Trophoblast cell (in vitro differentiated cells and primary cell): Measurements from ENCODE around the gene MCMBP.

ENCODE experiments used
- DNase-seq, 2 donors: peaks; one replicate each; pipeline ENCODE4 v3.0.0-alpha.2; 2016
- H2AFZ ChIP-seq: 2 replicates; pipeline ENCODE4 v1.6.1; 2013; ENCODE audit warnings: low read length, moderate library complexity, mild to moderate bottlenecking; ENCODE audit not compliant: insufficient read depth, poor library complexity
- H2AK5ac ChIP-seq: 2 replicates; pipeline ENCODE4 v1.6.1; 2013; ENCODE audit warnings: mild to moderate bottlenecking, low read length
- H2BK120ac ChIP-seq: 2 replicates; pipeline ENCODE4 v1.6.1; 2013; ENCODE audit warnings: low read length, mild to moderate bottlenecking, moderate library complexity; ENCODE audit not compliant: insufficient read depth, poor library complexity
- H2BK12ac ChIP-seq: 2 replicates; pipeline ENCODE4 v1.6.1; 2013; ENCODE audit warnings: mild to moderate bottlenecking, low read length, moderate library complexity
- H2BK5ac ChIP-seq: 2 replicates; pipeline ENCODE4 v1.6.1; 2013; ENCODE audit warnings: low read length, low read depth, moderate library complexity, mild to moderate bottlenecking; ENCODE audit not compliant: poor library complexity
- H3K14ac ChIP-seq: 2 replicates; pipeline ENCODE4 v1.6.1; 2013; ENCODE audit warnings: mild to moderate bottlenecking, low read length
- H3K18ac ChIP-seq: 2 replicates; pipeline ENCODE4 v1.6.1; 2013; ENCODE audit warnings: mild to moderate bottlenecking, low read length
- H3K23ac ChIP-seq: 2 replicates; pipeline ENCODE4 v1.6.1; 2013; ENCODE audit warnings: low read length
- H3K27ac ChIP-seq: 2 replicates; pipeline ENCODE4 v1.5.1; 2013; ENCODE audit warnings: low read depth, mild to moderate bottlenecking, inconsistent platforms, low read length, moderate library complexity
- H3K27me3 ChIP-seq: 2 replicates; pipeline ENCODE4 v1.6.1; 2013; ENCODE audit warnings: inconsistent platforms, mild to moderate bottlenecking, low read length, moderate library complexity; ENCODE audit not compliant: insufficient read depth
- H3K36me3 ChIP-seq, 2 experiments: 1 replicate in 1 of 2; 2 replicates in 1 of 2; pipeline ENCODE4 v1.6.1; 2013; ENCODE audit warnings: low read length in 2 of 2, mild to moderate bottlenecking in 2 of 2, moderate library complexity in 1 of 2; ENCODE audit not compliant: insufficient read depth in 2 of 2, control insufficient read depth in 1 of 2
- H3K4ac ChIP-seq: 2 replicates; pipeline ENCODE4 v1.6.1; 2013; ENCODE audit warnings: low read depth, mild to moderate bottlenecking, low read length, moderate library complexity
- H3K4me1 ChIP-seq, 2 experiments: 1 replicate in 1 of 2; 2 replicates in 1 of 2; pipeline ENCODE4 v1.6.1; 2013; ENCODE audit warnings: low read length in 2 of 2, mild to moderate bottlenecking in 2 of 2, moderate library complexity in 1 of 2; ENCODE audit not compliant: insufficient read depth in 2 of 2, control insufficient read depth in 1 of 2
- H3K4me2 ChIP-seq: 2 replicates; pipeline ENCODE4 v1.6.1; 2013; ENCODE audit warnings: inconsistent platforms, mild to moderate bottlenecking, low read length, moderate library complexity
- H3K4me3 ChIP-seq: 2 replicates; pipeline ENCODE4 v1.5.1; 2013; ENCODE audit warnings: mild to moderate bottlenecking, low read depth, low read length, inconsistent platforms
- H3K79me1 ChIP-seq: one replicate; pipeline ENCODE4 v1.6.1; 2013; ENCODE audit warnings: low read length
- H3K79me2 ChIP-seq: 2 replicates; pipeline ENCODE4 v1.6.1; 2013; ENCODE audit warnings: low read length, mild to moderate bottlenecking; ENCODE audit not compliant: control insufficient read depth, insufficient read depth, poor library complexity
- H3K9ac ChIP-seq: 2 replicates; pipeline ENCODE4 v1.6.1; 2013; ENCODE audit warnings: mild to moderate bottlenecking, low read length
- H3K9me3 ChIP-seq: 2 replicates; pipeline ENCODE4 v1.6.1; 2013; ENCODE audit warnings: low read depth, mild to moderate bottlenecking, control low read depth, inconsistent platforms, low read length; ENCODE audit not compliant: insufficient read depth
- H4K12ac ChIP-seq: 2 replicates; pipeline ENCODE4 v1.6.1; 2013; ENCODE audit warnings: low read depth, mild to moderate bottlenecking, low read length, moderate library complexity
- H4K8ac ChIP-seq: 2 replicates; pipeline ENCODE4 v1.6.1; 2013; ENCODE audit warnings: low read depth, mild to moderate bottlenecking, low read length, moderate library complexity
- H4K91ac ChIP-seq: one replicate; pipeline ENCODE4 v1.6.1; 2013; ENCODE audit warnings: low read depth, mild to moderate bottlenecking, low read length, moderate library complexity
- WGBS: extraction: QIAGEN DNeasy Blood & Tissue Kit; methylation state at CpG from one replicate; pipeline ENCODE4 v1.1.7; 2013; ENCODE audit warnings: missing lambda C conversion rate; ENCODE audit not compliant: insufficient read length, insufficient coverage; ENCODE audit errors: extremely low coverage; 5-methylcytosine and 5-hydroxymethylcytosine counted together

The MCMBP gene

DNA sequence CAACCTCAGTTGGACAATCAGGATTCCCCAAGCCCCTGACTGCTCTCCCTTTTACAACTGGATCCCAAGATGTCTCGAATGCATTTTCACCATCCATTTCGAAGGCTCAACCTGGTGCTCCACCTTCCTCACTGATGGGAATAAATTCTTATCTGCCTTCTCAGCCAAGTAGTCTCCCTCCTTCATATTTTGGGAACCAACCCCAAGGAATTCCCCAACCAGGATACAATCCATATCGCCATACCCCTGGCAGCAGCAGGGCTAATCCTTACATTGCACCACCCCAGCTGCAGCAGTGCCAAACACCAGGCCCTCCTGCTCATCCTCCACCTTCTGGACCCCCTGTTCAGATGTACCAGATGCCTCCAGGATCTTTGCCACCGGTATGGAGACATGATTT lies 25.9 kb upstream of the MCMBP start:
- H3K18ac ChIP-seq: no peak overlapping the region
- H3K79me2 ChIP-seq: peaks cover 2% of the 10 kb centered on the region
- H3K27me3 ChIP-seq: no peaks in the 10 kb centered on the region
- H3K4me1 ChIP-seq: peaks cover 0 to 3% of the 10 kb centered on the region in 2 experiments
- no peak overlapping the region for H2BK120ac ChIP-seq
- no peak overlapping the region for H4K8ac ChIP-seq
- H2BK5ac ChIP-seq: no peak overlapping the region
- no peak overlapping the region for H4K12ac ChIP-seq
- H3K23ac ChIP-seq: no peak overlapping the region
- no peak overlapping the region for H3K14ac ChIP-seq
- H3K4me3 ChIP-seq: no peak overlapping the region
- no peak for DNase-seq
- peaks cover 14 to 23% of the 10 kb centered on the region in 2 experiments for H3K36me3 ChIP-seq
- H2AK5ac ChIP-seq: no peak overlapping the region
- H2AFZ ChIP-seq: no peak overlapping the region
- no peaks in the 10 kb centered on the region for H3K79me1 ChIP-seq
- no peaks in the 10 kb centered on the region for H3K9me3 ChIP-seq
- no CpG with 5 or more reads among the region's 4 CpGs for WGBS
- no peak overlapping the region for H3K4ac ChIP-seq
- no peak overlapping the region for H3K9ac ChIP-seq
- H4K91ac ChIP-seq: no peak overlapping the region
- no peak overlapping the region for H3K27ac ChIP-seq
- H2BK12ac ChIP-seq: no peak overlapping the region
- H3K4me2 ChIP-seq: no peak overlapping the region

DNA sequence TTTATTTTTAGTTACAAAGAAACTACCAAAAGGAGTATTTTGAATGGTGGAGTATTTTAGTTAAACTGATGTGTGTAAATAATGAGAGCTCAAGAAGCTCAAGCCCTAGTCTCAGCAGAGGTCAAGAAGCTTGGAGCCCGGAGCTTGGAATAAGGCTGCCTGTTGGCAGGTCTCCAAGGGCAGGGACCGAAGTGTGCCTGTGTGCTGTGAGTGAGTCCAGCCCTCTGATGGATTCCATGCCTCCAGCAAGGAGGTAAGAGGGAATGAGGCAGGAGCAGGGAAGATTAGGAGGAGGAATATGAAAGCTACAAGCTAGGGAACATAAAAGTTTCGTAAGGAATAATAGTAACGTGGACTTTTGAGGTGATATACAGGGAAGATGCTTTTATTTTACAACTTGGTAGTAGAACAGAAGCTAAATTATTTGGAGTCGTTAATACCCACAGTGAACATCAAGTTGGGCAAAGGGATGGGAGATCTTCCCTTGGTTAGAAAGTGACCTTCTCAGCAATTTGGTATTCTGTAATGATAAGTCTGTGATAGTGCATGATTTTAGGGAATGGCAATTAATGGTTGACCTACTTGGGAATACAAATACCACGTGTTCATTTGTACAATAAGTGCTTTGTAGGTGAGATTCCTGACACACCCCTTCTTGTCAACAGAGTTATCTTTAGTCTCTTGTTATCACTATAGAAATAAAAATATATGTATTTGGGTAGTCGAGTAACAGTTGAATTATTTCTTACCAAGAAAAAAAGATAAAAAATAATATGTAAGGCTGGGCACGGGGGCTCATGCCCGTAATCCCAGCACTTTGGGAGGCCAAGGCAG lies 24.5 kb upstream of the MCMBP start:
- Histone ChIP-seq H3K14ac (no peak overlapping the region), H3K18ac (no peak overlapping the region), H3K4me2 (no peak overlapping the region), H2BK5ac (no peak overlapping the region), H3K36me3 (peaks cover 11 to 18% of the 10 kb centered on the region in 2 experiments), H3K79me1 (peaks cover 5% of the 10 kb centered on the region), H2AFZ (no peak overlapping the region), H3K23ac (no peak overlapping the region), H3K9ac (no peak overlapping the region), H2BK12ac (no peak overlapping the region), H4K12ac (no peak overlapping the region), H3K4me3 (no peak overlapping the region), H3K4me1 (peaks cover 0 to 3% of the 10 kb centered on the region in 2 experiments), H4K8ac (no peak overlapping the region), H3K4ac (peak overlapping the region; percentile 42), H3K9me3 (no peaks in the 10 kb centered on the region), H3K27me3 (no peaks in the 10 kb centered on the region), H4K91ac (no peak overlapping the region), H2BK120ac (no peak overlapping the region), H3K79me2 (peaks cover 8% of the 10 kb centered on the region), H3K27ac (no peak overlapping the region), H2AK5ac (no peak overlapping the region)
- peak in 1 of 2 donors; percentile 6 for DNase-seq
- WGBS: 100% methylated on average over 2 of the region's 9 CpGs

DNA sequence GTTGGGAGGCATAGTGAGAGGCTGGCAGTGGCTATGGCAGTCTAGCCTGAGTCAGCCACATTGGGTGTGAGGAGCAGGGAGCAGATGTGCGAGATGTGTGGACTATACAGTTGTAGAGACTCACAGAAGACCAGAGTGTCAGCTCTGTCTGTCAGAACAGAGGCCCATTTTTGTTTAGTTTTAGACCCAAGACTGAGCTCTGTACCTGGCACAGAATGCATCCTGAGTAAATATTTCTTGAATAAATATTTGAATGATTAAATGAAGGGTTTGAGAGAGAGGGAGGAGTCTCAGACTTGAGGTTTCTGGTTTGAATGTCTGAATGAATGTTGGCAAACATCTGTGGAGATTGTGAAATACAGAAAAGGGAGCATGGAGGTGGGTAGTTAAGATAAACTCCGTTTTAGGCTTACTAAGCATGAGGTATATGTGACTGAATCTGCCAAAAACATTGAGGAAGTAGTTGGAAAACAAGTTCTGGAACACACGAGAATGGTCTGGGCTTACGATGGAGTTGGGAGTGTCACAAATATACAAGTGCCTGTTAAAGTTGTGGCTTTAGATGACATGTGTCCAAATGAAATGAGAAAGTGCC lies 23.5 kb upstream of the MCMBP start:
- Histone ChIP-seq H3K27me3 (no peaks in the 10 kb centered on the region), H4K12ac (no peak overlapping the region), H3K4me3 (no peak overlapping the region), H3K9me3 (no peaks in the 10 kb centered on the region), H3K4me2 (no peak overlapping the region), H2AK5ac (no peak overlapping the region), H2AFZ (no peak overlapping the region), H2BK12ac (no peak overlapping the region), H3K4ac (no peak overlapping the region), H4K8ac (no peak overlapping the region), H4K91ac (no peak overlapping the region), H3K79me1 (peaks cover 8% of the 10 kb centered on the region), H3K36me3 (peaks cover 9 to 16% of the 10 kb centered on the region in 2 experiments), H3K4me1 (peaks cover 0 to 3% of the 10 kb centered on the region in 2 experiments), H3K23ac (peak overlapping the region; percentile 97), H3K18ac (no peak overlapping the region), H2BK120ac (no peak overlapping the region), H3K79me2 (peaks cover 8% of the 10 kb centered on the region), H3K9ac (no peak overlapping the region), H3K14ac (no peak overlapping the region), H2BK5ac (no peak overlapping the region), H3K27ac (no peak overlapping the region)
- WGBS: no CpG with 5 or more reads among the region's 4 CpGs
- DNase-seq: peak in 1 of 2 donors; percentile 43

- peaks cover 8% of the 10 kb centered on the region for H3K79me2 ChIP-seq
- no peak overlapping the region for H2AFZ ChIP-seq
- H3K27ac ChIP-seq: no peak overlapping the region
- no peak overlapping the region for H3K9ac ChIP-seq
- H4K91ac ChIP-seq: no peak overlapping the region
- no peak overlapping the region for H2BK5ac ChIP-seq
- peaks cover 8% of the 10 kb centered on the region for H3K79me1 ChIP-seq
- no peak overlapping the region for H3K14ac ChIP-seq
- H3K9me3 ChIP-seq: peaks cover 2% of the 10 kb centered on the region
- DNase-seq: no peak
- H3K4me3 ChIP-seq: no peak overlapping the region
- no peak overlapping the region for H2BK120ac ChIP-seq
- peaks cover 0 to 3% of the 10 kb centered on the region in 2 experiments for H3K4me1 ChIP-seq
- peak overlapping the region; percentile 42 for H3K4me2 ChIP-seq
- no peak overlapping the region for H4K12ac ChIP-seq
- no CpG with 5 or more reads among the region's 3 CpGs for WGBS
- no peaks in the 10 kb centered on the region for H3K27me3 ChIP-seq
- no peak overlapping the region for H3K18ac ChIP-seq
- no peak overlapping the region for H2BK12ac ChIP-seq
- H3K4ac ChIP-seq: peak overlapping the region; percentile 64
- H3K23ac ChIP-seq: no peak overlapping the region
- no peak overlapping the region for H2AK5ac ChIP-seq
- H3K36me3 ChIP-seq: peaks cover 9 to 13% of the 10 kb centered on the region in 2 experiments
- H4K8ac ChIP-seq: no peak overlapping the region
Measured at GRCh38 chr10:119893845-119894427, 21.3 kb upstream of the MCMBP start.
